Measurements from ENCODE around the gene DNMT3L. TPM values are rescaled to one million over a fixed set of nuclear protein-coding genes. Genes with fewer than 3 reads are reported as not detected.

The DNMT3L gene
- total RNA-seq, 1 donor from 2014 or later, result 1.1 TPM

GRCh38 chr21:44282370-44282769 lies 20.7 kb upstream of the DNMT3L start:
- DNase-seq (ENCODE audit: low spot score) (no peak), ATAC-seq (no peak)

GRCh38 chr21:44281801-44282200 lies 20.1 kb upstream of the DNMT3L start:
- ATAC-seq, result no peak
- DNase-seq (ENCODE audit: low spot score), result no peak

- ATAC-seq (no peak), DNase-seq (ENCODE audit: low spot score) (no peak)
Observed at GRCh38 chr21:44279354-44280260, 17.9 kb upstream of the DNMT3L start.

- DNase-seq (ENCODE audit: low spot score) (no peak), ATAC-seq (no peak)
Observed at GRCh38 chr21:44275041-44275440, 13.3 kb upstream of the DNMT3L start.

- no peak for ATAC-seq
- no peak for DNase-seq (ENCODE audit: low spot score)
Observed at GRCh38 chr21:44273046-44273445, 11.3 kb upstream of the DNMT3L start.

GRCh38 chr21:44272284-44272858 lies 10.7 kb upstream of the DNMT3L start:
- ATAC-seq, result no peak
- no peak for DNase-seq (ENCODE audit: low spot score)

GRCh38 chr21:44271558-44272283 lies 10.0 kb upstream of the DNMT3L start:
- DNase-seq (ENCODE audit: low spot score) (no peak), ATAC-seq (no peak)

GRCh38 chr21:44269090-44269489 lies 7.4 kb upstream of the DNMT3L start:
- DNase-seq (ENCODE audit: low spot score) (no peak), ATAC-seq (no peak)

GRCh38 chr21:44267655-44268142 lies 6.0 kb upstream of the DNMT3L start:
- DNase-seq (ENCODE audit: low spot score) (no peak), ATAC-seq (no peak)

- DNase-seq (ENCODE audit: low spot score) (no peak), ATAC-seq (no peak)
Observed at GRCh38 chr21:44265734-44266270, 4.1 kb upstream of the DNMT3L start.

- ATAC-seq (no peak), DNase-seq (ENCODE audit: low spot score) (no peak)
Observed at GRCh38 chr21:44263768-44264167, 2.1 kb upstream of the DNMT3L start.

- no peak for ATAC-seq
- no peak for DNase-seq (ENCODE audit: low spot score)
Observed at GRCh38 chr21:44263221-44263760, 1.6 kb upstream of the DNMT3L start.

GRCh38 chr21:44262338-44263056 lies 800 bp upstream of the DNMT3L start:
- ATAC-seq (no peak), DNase-seq (ENCODE audit: low spot score) (no peak)

GRCh38 chr21:44260791-44261631 lies 686 bp downstream of the DNMT3L start:
- DNase-seq (ENCODE audit: low spot score), result no peak
- no peak for ATAC-seq

GRCh38 chr21:44260066-44260465 lies 1.6 kb downstream of the DNMT3L start:
- ATAC-seq (no peak), DNase-seq (ENCODE audit: low spot score) (no peak)

- DNase-seq (ENCODE audit: low spot score) (no peak), ATAC-seq (no peak)
Observed at GRCh38 chr21:44259082-44259705, 2.5 kb downstream of the DNMT3L start.

GRCh38 chr21:44258056-44258725 lies 3.5 kb downstream of the DNMT3L start:
- ATAC-seq (no peak), DNase-seq (ENCODE audit: low spot score) (no peak)

GRCh38 chr21:44255511-44255981 lies 6.2 kb downstream of the DNMT3L start:
- DNase-seq (ENCODE audit: low spot score), result no peak

More at GRCh38 chr21:44255511-44255981, 6.2 kb downstream of the DNMT3L start:
- ATAC-seq, result no peak
